Gastroesophageal sphincter (tissue), 3 donors: ENCODE measurements around the gene CAMTA2.

ENCODE experiments used
- CTCF ChIP-seq, 4 experiments: fragments of 200-600 bp in 2 of 4; fragments of 450-650 bp in 2 of 4; sonication (generic) in 1 of 4; IDR thresholded peaks; one replicate each; pipeline ENCODE4 v1.5.1; 2017 to 2019; ENCODE audit warnings: antibody characterized with exemption in 4 of 4, mild to moderate bottlenecking in 2 of 4, moderate library complexity in 2 of 4
- EP300 ChIP-seq: sonication (generic); formaldehyde crosslinking; IDR thresholded peaks from one replicate; pipeline ENCODE4 v1.6.1; 2017; ENCODE audit warnings: antibody characterized with exemption, mild to moderate bottlenecking
- POLR2A ChIP-seq, 2 donors: fragments of 450-650 bp; IDR thresholded peaks; one replicate each; pipeline ENCODE4 v1.6.1; 2017; ENCODE audit warnings: antibody characterized with exemption in 2 of 2, mild to moderate bottlenecking in 2 of 2, moderate library complexity in 1 of 2

GRCh38 chr17:4938069-4938491 lies 49.4 kb downstream of the CAMTA2 start:
- no peak for TF ChIP-seq POLR2A (IDR thresholded peaks at IDR 0.05)
- no peak for TF ChIP-seq CTCF (IDR thresholded peaks at IDR 0.05)
- no peak for TF ChIP-seq EP300
